Measurements from ENCODE around the gene ZCCHC7.

The ZCCHC7 gene

GRCh38 chr9:37370968-37371563 is 250.7 kb downstream of the ZCCHC7 start:
- H3K4me3 Mint-ChIP-seq, result no peak overlapping the region
- peak overlapping the region; percentile 50 for H3K27ac Mint-ChIP-seq

GRCh38 chr9:37371565-37372464 is 251.4 kb downstream of the ZCCHC7 start:
- no peaks in the 10 kb centered on the region for H3K36me3 Mint-ChIP-seq (ENCODE audit: low read depth)
- DNase-seq, result peak; percentile 35

More at GRCh38 chr9:37370968-37371563, 250.7 kb downstream of the ZCCHC7 start:
- Mint-ChIP-seq H3K4me1 (peaks cover 45% of the 10 kb centered on the region), H3K9me3 (no peaks in the 10 kb centered on the region), H3K36me3 (ENCODE audit: low read depth) (no peaks in the 10 kb centered on the region), H3K27me3 (peaks cover 2% of the 10 kb centered on the region)
- DNase-seq (no peak), ATAC-seq (peak; percentile 60)

GRCh38 chr9:37372839-37373238 is 252.5 kb downstream of the ZCCHC7 start:
- no peaks in the 10 kb centered on the region for H3K36me3 Mint-ChIP-seq (ENCODE audit: low read depth)
- H3K27me3 Mint-ChIP-seq, result peaks cover 5% of the 10 kb centered on the region
- H3K9me3 Mint-ChIP-seq, result no peaks in the 10 kb centered on the region
- H3K4me3 Mint-ChIP-seq, result no peak overlapping the region
- DNase-seq (no peak), ATAC-seq (no peak)
- H3K27ac Mint-ChIP-seq, result peak overlapping the region; percentile 50
- peaks cover 42% of the 10 kb centered on the region for H3K4me1 Mint-ChIP-seq

More at GRCh38 chr9:37371565-37372464, 251.4 kb downstream of the ZCCHC7 start:
- peak overlapping the region; percentile 50 for H3K27ac Mint-ChIP-seq
- H3K9me3 Mint-ChIP-seq, result no peaks in the 10 kb centered on the region
- peaks cover 4% of the 10 kb centered on the region for H3K27me3 Mint-ChIP-seq
- H3K4me3 Mint-ChIP-seq, result no peak overlapping the region
- ATAC-seq, result peak; percentile 70
- peaks cover 46% of the 10 kb centered on the region for H3K4me1 Mint-ChIP-seq

GRCh38 chr9:37373621-37374020 is 253.2 kb downstream of the ZCCHC7 start:
- peaks cover 5% of the 10 kb centered on the region for H3K27me3 Mint-ChIP-seq
- peaks cover 49% of the 10 kb centered on the region for H3K4me1 Mint-ChIP-seq
- DNase-seq, result no peak
- no peak for ATAC-seq
- H3K36me3 Mint-ChIP-seq (ENCODE audit: low read depth), result no peaks in the 10 kb centered on the region
- no peak overlapping the region for H3K4me3 Mint-ChIP-seq
- no peak overlapping the region for H3K27ac Mint-ChIP-seq
- H3K9me3 Mint-ChIP-seq, result no peaks in the 10 kb centered on the region

- H3K9me3 Mint-ChIP-seq, result no peaks in the 10 kb centered on the region
- H3K27me3 Mint-ChIP-seq, result peaks cover 5% of the 10 kb centered on the region
- H3K4me3 Mint-ChIP-seq, result no peak overlapping the region
- ATAC-seq (no peak), DNase-seq (peak; percentile 18)
- H3K36me3 Mint-ChIP-seq (ENCODE audit: low read depth), result no peaks in the 10 kb centered on the region
- H3K4me1 Mint-ChIP-seq, result peaks cover 45% of the 10 kb centered on the region
- peak overlapping the region; percentile 34 for H3K27ac Mint-ChIP-seq
These were observed 254.5 kb downstream of the ZCCHC7 start for GRCh38 chr9:37374892-37375291.

- Mint-ChIP-seq H3K27me3 (peaks cover 6% of the 10 kb centered on the region), H3K4me1 (peaks cover 22% of the 10 kb centered on the region)
These were observed 257.6 kb downstream of the ZCCHC7 start for GRCh38 chr9:37377688-37378612.

GRCh38 chr9:37378613-37379004 is 258.2 kb downstream of the ZCCHC7 start:
- ATAC-seq (no peak), DNase-seq (no peak)
- H3K9me3 Mint-ChIP-seq, result no peaks in the 10 kb centered on the region
- H3K27me3 Mint-ChIP-seq, result peaks cover 6% of the 10 kb centered on the region
- H3K27ac Mint-ChIP-seq, result peak overlapping the region; percentile 61
- H3K4me1 Mint-ChIP-seq, result peaks cover 24% of the 10 kb centered on the region
- no peak overlapping the region for H3K4me3 Mint-ChIP-seq
- H3K36me3 Mint-ChIP-seq (ENCODE audit: low read depth), result no peaks in the 10 kb centered on the region

More at GRCh38 chr9:37377688-37378612, 257.6 kb downstream of the ZCCHC7 start:
- no peaks in the 10 kb centered on the region for H3K9me3 Mint-ChIP-seq
- H3K36me3 Mint-ChIP-seq (ENCODE audit: low read depth), result no peaks in the 10 kb centered on the region
- DNase-seq (no peak), ATAC-seq (peak; percentile 52)
- peak overlapping the region; percentile 61 for H3K27ac Mint-ChIP-seq
- no peak overlapping the region for H3K4me3 Mint-ChIP-seq

GRCh38 chr9:37379835-37380234 is 259.5 kb downstream of the ZCCHC7 start:
- H3K27me3 Mint-ChIP-seq, result peaks cover 5% of the 10 kb centered on the region
- H3K4me1 Mint-ChIP-seq, result peaks cover 26% of the 10 kb centered on the region
- H3K36me3 Mint-ChIP-seq (ENCODE audit: low read depth), result no peaks in the 10 kb centered on the region
- no peaks in the 10 kb centered on the region for H3K9me3 Mint-ChIP-seq
- DNase-seq (no peak), ATAC-seq (no peak)
- H3K4me3 Mint-ChIP-seq, result no peak overlapping the region
- H3K27ac Mint-ChIP-seq, result no peak overlapping the region

GRCh38 chr9:37380570-37380969 is 260.2 kb downstream of the ZCCHC7 start:
- no peak overlapping the region for H3K4me3 Mint-ChIP-seq

GRCh38 chr9:37381094-37381741 is 260.8 kb downstream of the ZCCHC7 start:
- no peaks in the 10 kb centered on the region for H3K36me3 Mint-ChIP-seq (ENCODE audit: low read depth)
- no peak overlapping the region for H3K27ac Mint-ChIP-seq
- DNase-seq (no peak), ATAC-seq (no peak)
- H3K4me1 Mint-ChIP-seq, result peaks cover 20% of the 10 kb centered on the region
- H3K4me3 Mint-ChIP-seq, result no peak overlapping the region
- no peaks in the 10 kb centered on the region for H3K9me3 Mint-ChIP-seq
- peaks cover 5% of the 10 kb centered on the region for H3K27me3 Mint-ChIP-seq

More at GRCh38 chr9:37380570-37380969, 260.2 kb downstream of the ZCCHC7 start:
- H3K36me3 Mint-ChIP-seq (ENCODE audit: low read depth), result no peaks in the 10 kb centered on the region
- H3K4me1 Mint-ChIP-seq, result peaks cover 23% of the 10 kb centered on the region
- peaks cover 5% of the 10 kb centered on the region for H3K27me3 Mint-ChIP-seq
- DNase-seq (no peak), ATAC-seq (no peak)
- H3K27ac Mint-ChIP-seq, result no peak overlapping the region
- no peaks in the 10 kb centered on the region for H3K9me3 Mint-ChIP-seq

- DNase-seq, result no peak
- H3K27me3 Mint-ChIP-seq, result peaks cover 2% of the 10 kb centered on the region
- H3K27ac Mint-ChIP-seq, result peak overlapping the region; percentile 12
- H3K36me3 Mint-ChIP-seq (ENCODE audit: low read depth), result no peaks in the 10 kb centered on the region
- peaks cover 20% of the 10 kb centered on the region for H3K4me1 Mint-ChIP-seq
- H3K4me3 Mint-ChIP-seq, result no peak overlapping the region
- H3K9me3 Mint-ChIP-seq, result no peaks in the 10 kb centered on the region
- ATAC-seq, result peak; percentile 33
These were observed 262.0 kb downstream of the ZCCHC7 start for GRCh38 chr9:37382161-37382981.

GRCh38 chr9:37382982-37383357 is 262.6 kb downstream of the ZCCHC7 start:
- H3K27ac Mint-ChIP-seq, result peak overlapping the region; percentile 12
- no peaks in the 10 kb centered on the region for H3K9me3 Mint-ChIP-seq
- H3K4me1 Mint-ChIP-seq, result peaks cover 18% of the 10 kb centered on the region
- DNase-seq, result no peak
- no peak overlapping the region for H3K4me3 Mint-ChIP-seq
- no peaks in the 10 kb centered on the region for H3K36me3 Mint-ChIP-seq (ENCODE audit: low read depth)
- peaks cover 2% of the 10 kb centered on the region for H3K27me3 Mint-ChIP-seq
- ATAC-seq, result no peak

- ATAC-seq (no peak), DNase-seq (no peak)
- no peak overlapping the region for H3K4me3 Mint-ChIP-seq
- H3K36me3 Mint-ChIP-seq (ENCODE audit: low read depth), result no peaks in the 10 kb centered on the region
- H3K27ac Mint-ChIP-seq, result no peak overlapping the region
- H3K4me1 Mint-ChIP-seq, result peaks cover 14% of the 10 kb centered on the region
- peaks cover 2% of the 10 kb centered on the region for H3K27me3 Mint-ChIP-seq
- no peaks in the 10 kb centered on the region for H3K9me3 Mint-ChIP-seq
These were observed 263.0 kb downstream of the ZCCHC7 start for GRCh38 chr9:37383393-37383792.
